ENCODE results near the gene CFAP65.

DNA sequence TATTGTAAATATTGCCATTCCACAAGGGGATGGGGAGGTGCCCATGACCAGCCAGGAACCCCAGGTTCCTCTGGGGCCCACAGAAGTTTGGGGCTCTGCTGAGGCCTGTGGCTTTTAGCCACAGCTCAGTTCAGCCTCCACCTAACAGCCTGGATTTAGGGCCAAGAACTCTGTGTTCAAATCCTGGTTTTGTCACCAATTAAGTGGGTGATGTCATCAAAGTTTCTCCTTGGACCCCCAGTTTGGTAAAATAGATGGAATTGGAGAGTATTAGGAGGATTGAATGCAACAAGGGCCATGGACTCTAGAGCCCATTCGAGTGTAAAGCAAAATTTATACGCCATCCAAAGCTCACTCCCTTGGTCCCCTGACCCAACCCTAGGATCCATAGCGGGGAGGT lies 53.2 kb downstream of the CFAP65 start:
- TF ChIP-seq, protein P1, sequence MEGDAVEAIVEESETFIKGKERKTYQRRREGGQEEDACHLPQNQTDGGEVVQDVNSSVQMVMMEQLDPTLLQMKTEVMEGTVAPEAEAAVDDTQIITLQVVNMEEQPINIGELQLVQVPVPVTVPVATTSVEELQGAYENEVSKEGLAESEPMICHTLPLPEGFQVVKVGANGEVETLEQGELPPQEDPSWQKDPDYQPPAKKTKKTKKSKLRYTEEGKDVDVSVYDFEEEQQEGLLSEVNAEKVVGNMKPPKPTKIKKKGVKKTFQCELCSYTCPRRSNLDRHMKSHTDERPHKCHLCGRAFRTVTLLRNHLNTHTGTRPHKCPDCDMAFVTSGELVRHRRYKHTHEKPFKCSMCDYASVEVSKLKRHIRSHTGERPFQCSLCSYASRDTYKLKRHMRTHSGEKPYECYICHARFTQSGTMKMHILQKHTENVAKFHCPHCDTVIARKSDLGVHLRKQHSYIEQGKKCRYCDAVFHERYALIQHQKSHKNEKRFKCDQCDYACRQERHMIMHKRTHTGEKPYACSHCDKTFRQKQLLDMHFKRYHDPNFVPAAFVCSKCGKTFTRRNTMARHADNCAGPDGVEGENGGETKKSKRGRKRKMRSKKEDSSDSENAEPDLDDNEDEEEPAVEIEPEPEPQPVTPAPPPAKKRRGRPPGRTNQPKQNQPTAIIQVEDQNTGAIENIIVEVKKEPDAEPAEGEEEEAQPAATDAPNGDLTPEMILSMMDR (IDR thresholded peaks at IDR 0.05): no peak
- TF ChIP-seq POLR2A (IDR thresholded peaks at IDR 0.05; ENCODE audit: low read depth) (no peak), POLR2AphosphoS5 (IDR thresholded peaks at IDR 0.05) (no peak), EP300 (IDR thresholded peaks at IDR 0.05) (no peak)
